HG03439 (cell line): ENCODE data around the gene ENKUR.
"Not testable (repeated sequence)": the region's sequence is repeated elsewhere in the genome, so short reads cannot be mapped to it uniquely, and the experiment has no call there.

Experiments used
- ATAC-seq: cut with Tn5 transposase; IDR thresholded peaks from one replicate; pipeline ENCODE4 v1.9.1; 2021; ENCODE audit warnings: mild to moderate bottlenecking, moderate library complexity; ENCODE audit not compliant: unreplicated experiment

Gene ENKUR

GRCh38 chr10:24979685-24980084 is 36.3 kb downstream of the ENKUR start:
- ATAC-seq: no peak

- no peak for ATAC-seq
Observed at GRCh38 chr10:24974976-24975375, 41.0 kb downstream of the ENKUR start.

- ATAC-seq: no peak
Observed at GRCh38 chr10:24973163-24973562, 42.8 kb downstream of the ENKUR start.

- ATAC-seq: no peak
Observed at GRCh38 chr10:24971374-24971773, 44.6 kb downstream of the ENKUR start.

- ATAC-seq: no peak
Observed at GRCh38 chr10:24969841-24970281, 46.1 kb downstream of the ENKUR start.

GRCh38 chr10:24968951-24969350 is 47.0 kb downstream of the ENKUR start:
- not testable (repeated sequence) for ATAC-seq

GRCh38 chr10:24968349-24968748 is 47.6 kb downstream of the ENKUR start:
- ATAC-seq: no peak

GRCh38 chr10:24966962-24967481 is 48.9 kb downstream of the ENKUR start:
- ATAC-seq: no peak

- no peak for ATAC-seq
Observed at GRCh38 chr10:24965051-24965450, 50.9 kb downstream of the ENKUR start.

GRCh38 chr10:24963521-24964041 is 52.4 kb downstream of the ENKUR start:
- ATAC-seq: no peak

GRCh38 chr10:24962995-24963394 is 53.0 kb downstream of the ENKUR start:
- no peak for ATAC-seq

- ATAC-seq: no peak
Observed at GRCh38 chr10:24961582-24961981, 54.4 kb downstream of the ENKUR start.

- no peak for ATAC-seq
Observed at GRCh38 chr10:24959382-24959730, 56.6 kb downstream of the ENKUR start.

- ATAC-seq: no peak
Observed at GRCh38 chr10:24958721-24959381, 57.1 kb downstream of the ENKUR start.

- ATAC-seq: no peak
Observed at GRCh38 chr10:24958091-24958720, 57.8 kb downstream of the ENKUR start.

- not testable (repeated sequence) for ATAC-seq
Observed at GRCh38 chr10:24957624-24958051, 58.3 kb downstream of the ENKUR start.

GRCh38 chr10:24953675-24954074 is 62.3 kb downstream of the ENKUR start:
- no peak for ATAC-seq

- peak; percentile 70 for ATAC-seq
Observed at GRCh38 chr10:24952707-24953645, 63.0 kb downstream of the ENKUR start.

GRCh38 chr10:24952143-24952706 is 63.7 kb downstream of the ENKUR start, which contains the start of gene PRTFDC1:
TSS of gene PRTFDC1 (minus strand) at chr10:24952606. CDS start at chr10:24952575, 31 bp downstream.
- ATAC-seq: peak; percentile 44
